Breast epithelium (tissue), 3 donors: ENCODE results near the gene RGL1.
"Not testable (repeated sequence)": the region's sequence is repeated elsewhere in the genome, so short reads cannot be mapped to it uniquely, and the experiment has no call there.

ENCODE experiments used
- POLR2A ChIP-seq: fragments of 450-650 bp; IDR thresholded peaks from one replicate; pipeline ENCODE4 v1.6.1; 2016; ENCODE audit warnings: antibody characterized with exemption, mild to moderate bottlenecking, moderate library complexity
- POLR2AphosphoS5 ChIP-seq, 3 donors: sonication (generic); formaldehyde crosslinking; IDR thresholded peaks; one replicate each; pipeline ENCODE4 v1.6.1; 2017; ENCODE audit warnings: antibody characterized with exemption in 3 of 3
- TF ChIP-seq, protein P1 (sequence below), 3 donors: fragments of 450-650 bp; IDR thresholded peaks; one replicate each; pipeline ENCODE4 v1.5.1; 2016 to 2017; ENCODE audit warnings: antibody characterized with exemption in 3 of 3, mild to moderate bottlenecking in 3 of 3, moderate library complexity in 3 of 3

DNA sequence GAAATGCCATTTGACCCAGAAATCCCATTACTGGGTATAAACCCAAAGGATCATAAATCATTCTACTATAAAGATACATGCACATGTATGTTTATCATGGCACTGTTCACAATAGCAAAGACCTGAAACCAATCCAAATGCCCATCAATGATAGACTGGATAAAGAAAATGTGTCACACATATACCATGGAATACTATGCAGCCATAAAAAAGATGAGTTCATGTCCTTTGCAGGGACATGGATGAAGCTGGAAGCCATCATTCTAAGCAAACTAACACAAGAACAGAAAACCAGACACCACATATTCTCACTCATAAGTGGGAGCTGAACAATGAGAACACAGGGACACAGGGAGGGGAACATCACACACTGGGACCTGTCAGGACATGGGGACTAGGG is 42.1 kb upstream of the RGL1 start:
- TF ChIP-seq POLR2AphosphoS5 (IDR thresholded peaks at IDR 0.05); POLR2A: not testable (repeated sequence)
- TF ChIP-seq, protein P1, sequence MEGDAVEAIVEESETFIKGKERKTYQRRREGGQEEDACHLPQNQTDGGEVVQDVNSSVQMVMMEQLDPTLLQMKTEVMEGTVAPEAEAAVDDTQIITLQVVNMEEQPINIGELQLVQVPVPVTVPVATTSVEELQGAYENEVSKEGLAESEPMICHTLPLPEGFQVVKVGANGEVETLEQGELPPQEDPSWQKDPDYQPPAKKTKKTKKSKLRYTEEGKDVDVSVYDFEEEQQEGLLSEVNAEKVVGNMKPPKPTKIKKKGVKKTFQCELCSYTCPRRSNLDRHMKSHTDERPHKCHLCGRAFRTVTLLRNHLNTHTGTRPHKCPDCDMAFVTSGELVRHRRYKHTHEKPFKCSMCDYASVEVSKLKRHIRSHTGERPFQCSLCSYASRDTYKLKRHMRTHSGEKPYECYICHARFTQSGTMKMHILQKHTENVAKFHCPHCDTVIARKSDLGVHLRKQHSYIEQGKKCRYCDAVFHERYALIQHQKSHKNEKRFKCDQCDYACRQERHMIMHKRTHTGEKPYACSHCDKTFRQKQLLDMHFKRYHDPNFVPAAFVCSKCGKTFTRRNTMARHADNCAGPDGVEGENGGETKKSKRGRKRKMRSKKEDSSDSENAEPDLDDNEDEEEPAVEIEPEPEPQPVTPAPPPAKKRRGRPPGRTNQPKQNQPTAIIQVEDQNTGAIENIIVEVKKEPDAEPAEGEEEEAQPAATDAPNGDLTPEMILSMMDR (IDR thresholded peaks at IDR 0.05) = not testable (repeated sequence)
